OCI-LY3 (cell line): ENCODE results near the gene MMRN1.

Experiments used
- CTCF ChIP-seq: fragments of 200-600, 300-600 bp; sonication (generic); IDR thresholded peaks from 2 replicates; pipeline ENCODE4 v1.5.1; 2014; ENCODE audit warnings: antibody characterized with exemption, low read length, low read depth
- EZH2phosphoT487 ChIP-seq: fragments of 200-600 bp; shearing (Covaris generic); IDR thresholded peaks from 2 replicates; pipeline ENCODE4 v1.6.1; 2018; ENCODE audit warnings: antibody characterized with exemption, mixed run types, low read depth

- TF ChIP-seq CTCF (no peak), EZH2phosphoT487 (no peak)
These were observed 26.4 kb upstream of the MMRN1 start for GRCh38 chr4:89868276-89868675.
